RWPE1 (cell line): Measurements from ENCODE around the gene NRXN3.

ENCODE experiments used
- CTCF ChIA-PET: fragments of 350-600 bp; sonication (Branson Sonifier 250); formaldehyde crosslinking; extraction: SDS; loops from one replicate; lab custom pipeline; 2021; lab: Yijun Ruan, JAX
- POLR2A ChIA-PET: fragments of 400-600 bp; formaldehyde crosslinking; extraction: SDS; loops from one replicate; lab custom pipeline; 2020; ENCODE audit warnings: antibody characterized with exemption; ENCODE audit not compliant: low non-redundant PET; lab: Yijun Ruan, JAX
- DNase-seq: peaks from one replicate; pipeline ENCODE4 v3.0.0; 2012; ENCODE audit warnings: low spot score
- H3K27ac ChIP-seq: fragments of 450-650 bp; 2 replicates; pipeline ENCODE4 v1.5.1; 2017
- TF ChIP-seq, protein P1 (sequence below): fragments of 450-650 bp; conservative IDR thresholded peaks from 2 replicates; pipeline ENCODE4 v1.5.1; 2017; ENCODE audit warnings: low read depth, mild to moderate bottlenecking

Gene NRXN3

DNA sequence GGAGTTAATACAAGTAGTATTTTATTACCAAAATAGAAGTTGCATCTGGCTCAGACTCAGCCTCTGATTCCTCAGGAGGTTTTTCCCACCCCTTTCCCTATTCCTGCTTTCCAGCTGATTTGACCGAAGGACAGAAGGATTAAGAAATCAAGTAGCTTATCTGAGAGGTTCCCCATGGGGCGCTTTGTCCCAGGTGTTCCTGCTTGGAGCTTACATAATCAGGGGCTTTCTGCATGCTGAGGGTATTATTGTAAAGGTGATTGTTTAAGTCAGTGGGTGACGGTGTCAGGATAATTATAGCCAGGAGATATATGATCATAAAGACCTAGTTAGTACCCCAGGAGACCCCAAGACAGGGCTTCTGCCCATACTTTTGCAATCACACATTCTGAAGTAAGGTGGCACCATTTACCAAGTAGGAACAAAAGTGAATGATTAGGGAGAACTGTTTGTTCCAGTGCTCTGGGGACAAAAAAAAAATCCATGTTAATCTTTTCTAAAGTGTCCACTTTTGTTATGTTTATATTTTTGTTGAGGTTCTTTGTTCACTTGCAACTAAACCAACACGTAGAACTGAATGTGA, 921.3 kb downstream of the NRXN3 start:
- CTCF ChIA-PET = no interaction called here
- POLR2A ChIA-PET = no interaction called here

DNA sequence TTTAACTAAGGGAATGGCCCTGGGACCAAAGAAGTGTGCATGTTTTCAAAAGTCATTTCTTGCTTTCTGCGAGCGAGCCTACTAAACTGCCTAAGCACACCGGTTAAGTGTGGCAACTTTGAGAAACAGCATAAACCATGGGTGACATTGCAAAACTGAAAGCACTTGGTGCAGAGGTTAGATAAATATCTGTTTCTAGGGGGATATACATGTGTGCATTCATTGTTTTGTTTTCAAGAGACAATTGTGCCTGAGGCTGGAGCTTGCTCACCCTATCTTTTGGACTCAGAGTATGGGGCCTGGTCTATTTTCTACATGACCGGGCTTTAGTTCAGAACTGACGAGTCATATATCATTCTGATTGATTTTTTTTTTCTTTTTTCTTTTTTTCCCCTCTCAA, 923.4 kb downstream of the NRXN3 start:
- CTCF ChIA-PET = no interaction called here
- no peak overlapping the region for H3K27ac ChIP-seq
- TF ChIP-seq, protein P1, sequence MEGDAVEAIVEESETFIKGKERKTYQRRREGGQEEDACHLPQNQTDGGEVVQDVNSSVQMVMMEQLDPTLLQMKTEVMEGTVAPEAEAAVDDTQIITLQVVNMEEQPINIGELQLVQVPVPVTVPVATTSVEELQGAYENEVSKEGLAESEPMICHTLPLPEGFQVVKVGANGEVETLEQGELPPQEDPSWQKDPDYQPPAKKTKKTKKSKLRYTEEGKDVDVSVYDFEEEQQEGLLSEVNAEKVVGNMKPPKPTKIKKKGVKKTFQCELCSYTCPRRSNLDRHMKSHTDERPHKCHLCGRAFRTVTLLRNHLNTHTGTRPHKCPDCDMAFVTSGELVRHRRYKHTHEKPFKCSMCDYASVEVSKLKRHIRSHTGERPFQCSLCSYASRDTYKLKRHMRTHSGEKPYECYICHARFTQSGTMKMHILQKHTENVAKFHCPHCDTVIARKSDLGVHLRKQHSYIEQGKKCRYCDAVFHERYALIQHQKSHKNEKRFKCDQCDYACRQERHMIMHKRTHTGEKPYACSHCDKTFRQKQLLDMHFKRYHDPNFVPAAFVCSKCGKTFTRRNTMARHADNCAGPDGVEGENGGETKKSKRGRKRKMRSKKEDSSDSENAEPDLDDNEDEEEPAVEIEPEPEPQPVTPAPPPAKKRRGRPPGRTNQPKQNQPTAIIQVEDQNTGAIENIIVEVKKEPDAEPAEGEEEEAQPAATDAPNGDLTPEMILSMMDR = no peak
- no peak for DNase-seq
- POLR2A ChIA-PET = no interaction called here

More for the DNA sequence above, 921.3 kb downstream of the NRXN3 start:
- H3K27ac ChIP-seq = no peak overlapping the region
- TF ChIP-seq, protein P1 = no peak
- DNase-seq = no peak

DNA sequence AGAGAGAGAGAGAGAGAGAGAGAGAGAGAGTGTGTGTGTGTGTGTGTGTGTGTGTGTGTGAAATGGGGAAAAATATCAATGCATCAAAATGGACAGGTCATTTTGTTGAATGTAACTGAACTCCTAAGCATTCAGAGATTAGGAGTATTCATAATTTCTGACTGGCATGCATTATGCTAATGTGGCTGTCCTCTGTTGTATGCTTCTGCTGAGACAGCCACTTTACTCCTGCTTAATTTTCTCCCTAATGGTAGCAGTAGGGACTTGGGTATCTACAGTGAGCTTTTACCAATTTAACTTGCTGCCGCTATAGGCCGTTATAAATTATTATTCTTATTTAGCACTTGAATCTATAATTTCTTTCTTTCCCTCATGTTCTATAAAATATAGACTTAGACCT, 924.8 kb downstream of the NRXN3 start:
- DNase-seq = no peak
- TF ChIP-seq, protein P1 = no peak
- ChIA-PET POLR2A (no interaction called here), CTCF (no interaction called here)
- H3K27ac ChIP-seq = no peak overlapping the region

DNA sequence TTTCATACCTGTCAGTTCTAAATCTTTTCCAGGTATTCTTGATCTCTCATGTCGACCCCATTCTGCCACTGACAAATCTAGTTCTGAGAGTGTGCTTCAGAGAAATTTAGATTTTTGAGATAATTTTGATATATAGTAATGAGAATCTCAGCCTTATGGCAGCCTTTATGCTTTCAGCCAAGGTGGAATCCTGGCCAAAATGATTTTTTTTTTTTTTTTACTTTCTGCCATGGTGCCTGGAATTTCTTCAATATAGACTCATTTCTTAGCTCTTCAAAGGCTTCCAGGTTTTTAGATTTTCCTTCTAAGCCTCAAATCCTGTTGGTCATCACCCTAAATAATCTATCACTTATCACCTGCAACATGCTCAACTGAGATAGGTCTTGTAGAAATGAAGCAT, 926.6 kb downstream of the NRXN3 start:
- ChIA-PET POLR2A (no interaction called here), CTCF (no interaction called here)
- no peak for DNase-seq
- TF ChIP-seq, protein P1 = no peak
- no peak overlapping the region for H3K27ac ChIP-seq

DNA sequence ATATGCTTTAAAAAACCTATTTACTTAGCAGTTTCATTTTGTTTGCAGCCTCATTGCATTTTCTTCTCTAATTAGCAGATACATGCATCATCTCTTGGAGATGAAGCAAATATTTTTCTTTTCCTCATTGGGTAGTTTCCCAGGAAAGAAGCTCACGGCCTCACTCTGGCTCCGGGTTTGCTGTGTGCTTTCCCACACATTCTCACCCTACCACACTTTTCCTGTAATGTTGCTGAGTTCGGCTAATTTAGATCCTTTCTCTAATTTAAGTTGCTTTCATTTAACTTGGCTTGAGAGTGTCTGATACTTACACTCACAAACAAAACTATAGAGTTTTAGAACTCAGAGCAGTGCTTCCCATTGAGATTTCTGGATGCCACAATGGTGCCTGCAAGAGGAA, 928.2 kb downstream of the NRXN3 start:
- no peak overlapping the region for H3K27ac ChIP-seq
- POLR2A ChIA-PET = no interaction called here
- TF ChIP-seq, protein P1 = no peak
- no peak for DNase-seq
- CTCF ChIA-PET = no interaction called here

DNA sequence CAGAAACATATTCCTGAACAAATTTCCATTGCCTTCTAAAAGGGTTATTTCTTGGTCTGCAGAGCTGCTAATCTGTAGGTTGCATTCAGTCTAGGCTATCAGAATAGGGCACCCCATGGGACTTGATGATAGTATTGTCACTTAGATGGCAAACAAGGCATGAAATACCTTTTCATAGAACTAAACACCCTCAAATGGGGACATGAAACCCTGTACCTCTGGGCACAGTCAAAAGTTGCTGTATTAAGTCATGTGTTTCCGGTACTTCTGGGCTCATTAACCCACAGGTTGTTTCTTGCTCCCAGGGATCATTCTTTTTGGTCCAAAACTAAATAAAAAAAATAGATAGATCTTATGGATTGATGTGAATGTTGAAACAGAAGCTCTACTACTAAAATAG, 930.4 kb downstream of the NRXN3 start:
- ChIA-PET POLR2A (no interaction called here), CTCF (interaction anchor here (0.7 kb wide), 1 partner anchor 55 kb away, joined by 4 read pairs; no protein-coding TSS in a partner anchor)
- no peak overlapping the region for H3K27ac ChIP-seq
- TF ChIP-seq, protein P1 = no peak
- DNase-seq = no peak
